H9 (cell line): Measurements from ENCODE around the gene MALRD1. TPM values are rescaled to one million over a fixed set of nuclear protein-coding genes. Genes with fewer than 3 reads are reported as not detected.

Experiments
- DNase-seq: peaks from one replicate; pipeline ENCODE4 v3.0.0-alpha.2; 2017
- H2AFZ ChIP-seq: one replicate; pipeline ENCODE4 v1.6.1; 2013; ENCODE audit warnings: mild to moderate bottlenecking, low read length, control low read depth, moderate library complexity
- H2AK5ac ChIP-seq: 2 replicates; pipeline ENCODE4 v1.6.1; 2013; ENCODE audit warnings: low read length, control low read depth, mixed read lengths; ENCODE audit not compliant: insufficient read length
- H2BK120ac ChIP-seq: one replicate; pipeline ENCODE4 v1.6.1; 2013; ENCODE audit warnings: low read depth, mild to moderate bottlenecking, low read length, control low read depth, inconsistent platforms; ENCODE audit not compliant: poor library complexity, severe bottlenecking
- H2BK12ac ChIP-seq: 2 replicates; pipeline ENCODE4 v1.6.1; 2013; ENCODE audit warnings: low read length, control low read depth, mixed read lengths, low read depth; ENCODE audit not compliant: insufficient read length
- H2BK15ac ChIP-seq: 2 replicates; pipeline ENCODE4 v1.6.1; 2013; ENCODE audit warnings: low read depth, low read length, control low read depth
- H2BK20ac ChIP-seq: one replicate; pipeline ENCODE4 v1.6.1; 2013; ENCODE audit warnings: low read depth, mild to moderate bottlenecking, low read length, control low read depth, inconsistent platforms; ENCODE audit not compliant: poor library complexity, severe bottlenecking
- H2BK5ac ChIP-seq: 2 replicates; pipeline ENCODE4 v1.6.1; 2013; ENCODE audit warnings: low read length, control low read depth, mixed read lengths; ENCODE audit not compliant: insufficient read length
- H3K14ac ChIP-seq: 2 replicates; pipeline ENCODE4 v1.6.1; 2013; ENCODE audit warnings: low read length, control low read depth; ENCODE audit not compliant: insufficient read depth
- H3K18ac ChIP-seq: 2 replicates; pipeline ENCODE4 v1.6.1; 2013; ENCODE audit warnings: low read depth, mild to moderate bottlenecking, mixed read lengths, low read length, control low read depth; ENCODE audit not compliant: insufficient read length
- H3K23ac ChIP-seq: 2 replicates; pipeline ENCODE4 v1.6.1; 2013; ENCODE audit warnings: low read length, control low read depth, mixed read lengths, low read depth; ENCODE audit not compliant: insufficient read length
- H3K23me2 ChIP-seq: 2 replicates; pipeline ENCODE4 v1.6.1; 2013; ENCODE audit warnings: low read depth, mild to moderate bottlenecking, mixed read lengths, low read length, control low read depth; ENCODE audit not compliant: insufficient read length, poor library complexity, severe bottlenecking
- H3K27ac ChIP-seq: 2 replicates; pipeline ENCODE4 v1.5.1; 2013; ENCODE audit warnings: low read length, control low read depth, mixed read lengths, low read depth; ENCODE audit not compliant: insufficient read length
- H3K27me3 ChIP-seq: 2 replicates; pipeline ENCODE4 v1.6.1; 2013; ENCODE audit warnings: low read length, control low read depth, inconsistent platforms; ENCODE audit not compliant: insufficient read depth
- H3K4ac ChIP-seq: 2 replicates; pipeline ENCODE4 v1.6.1; 2013; ENCODE audit warnings: low read depth, mild to moderate bottlenecking, control low read depth, inconsistent platforms, low read length, moderate library complexity
- H3K4me1 ChIP-seq: 2 replicates; pipeline ENCODE4 v1.6.1; 2013; ENCODE audit warnings: low read length, control low read depth, inconsistent platforms; ENCODE audit not compliant: insufficient read depth
- H3K4me2 ChIP-seq: 2 replicates; pipeline ENCODE4 v1.6.1; 2013; ENCODE audit warnings: low read length, control low read depth, mixed read lengths; ENCODE audit not compliant: insufficient read length, insufficient read depth
- H3K56ac ChIP-seq: 2 replicates; pipeline ENCODE4 v1.6.1; 2013; ENCODE audit warnings: low read depth, mild to moderate bottlenecking, mixed read lengths, low read length, control low read depth; ENCODE audit not compliant: insufficient read length
- H3K79me1 ChIP-seq: 2 replicates; pipeline ENCODE4 v1.6.1; 2013; ENCODE audit warnings: low read depth, mild to moderate bottlenecking, moderate library complexity, low read length, control low read depth, inconsistent platforms; ENCODE audit not compliant: insufficient read depth, poor library complexity, severe bottlenecking
- H3K79me2 ChIP-seq: 2 replicates; pipeline ENCODE4 v1.6.1; 2013; ENCODE audit warnings: low read length, control low read depth, inconsistent platforms; ENCODE audit not compliant: insufficient read depth
- H3K9ac ChIP-seq: 2 replicates; pipeline ENCODE4 v1.6.1; 2013; ENCODE audit warnings: low read length, control low read depth, mixed read lengths; ENCODE audit not compliant: insufficient read length; ENCODE audit errors: extremely low read depth
- H3K9me3 ChIP-seq: one replicate; pipeline ENCODE4 v1.6.1; 2013; ENCODE audit warnings: low read depth, low read length, inconsistent platforms; ENCODE audit not compliant: control insufficient read depth
- H3T11ph ChIP-seq: one replicate; pipeline ENCODE4 v1.6.1; 2013; ENCODE audit warnings: mild to moderate bottlenecking, low read length, control low read depth, inconsistent platforms
- H4K20me1 ChIP-seq: one replicate; pipeline ENCODE4 v1.6.1; 2013; ENCODE audit not compliant: control insufficient read depth, insufficient read length, insufficient read depth
- H4K5ac ChIP-seq: 2 replicates; pipeline ENCODE4 v1.6.1; 2013; ENCODE audit warnings: low read depth, mild to moderate bottlenecking, mixed read lengths, low read length, control low read depth; ENCODE audit not compliant: insufficient read length
- H4K8ac ChIP-seq: replicated peaks from 2 replicates; pipeline ENCODE4 v1.6.1; 2013; ENCODE audit warnings: low read length, control low read depth, mixed read lengths, low read depth; ENCODE audit not compliant: insufficient read length
- H4K91ac ChIP-seq: 2 replicates; pipeline ENCODE4 v1.6.1; 2013; ENCODE audit warnings: low read depth, mild to moderate bottlenecking, moderate library complexity, mixed read lengths, low read length, control low read depth; ENCODE audit not compliant: insufficient read length
- H3K27ac Mint-ChIP-seq, 3 experiments: 2 replicates in 2 of 3; 3 replicates in 1 of 3; pipeline ENCODE4 v1.8.0; 2020 to 2021; ENCODE audit warnings: mixed read lengths in 3 of 3, mild to moderate bottlenecking in 1 of 3, moderate library complexity in 1 of 3
- H3K27me3 Mint-ChIP-seq: 2 replicates; pipeline ENCODE4 v1.8.0; 2021; ENCODE audit warnings: low read depth, mild to moderate bottlenecking, moderate library complexity, mixed read lengths
- H3K36me3 Mint-ChIP-seq, 3 experiments: 2 replicates in 2 of 3; 3 replicates in 1 of 3; pipeline ENCODE4 v1.8.0; 2020 to 2021; ENCODE audit warnings: low read depth in 3 of 3, mixed read lengths in 3 of 3; ENCODE audit not compliant: insufficient read depth in 1 of 3
- H3K4me1 Mint-ChIP-seq, 2 experiments: 2 replicates each; pipeline ENCODE4 v1.8.0; 2020; ENCODE audit warnings: mixed read lengths in 2 of 2
- H3K4me3 Mint-ChIP-seq, 2 experiments: 2 replicates in 1 of 2; 3 replicates in 1 of 2; pipeline ENCODE4 v1.8.0; 2020 to 2021; ENCODE audit warnings: mild to moderate bottlenecking in 2 of 2, mixed read lengths in 2 of 2, moderate library complexity in 1 of 2
- H3K9me3 Mint-ChIP-seq, 2 experiments: 2 replicates in 1 of 2; 3 replicates in 1 of 2; pipeline ENCODE4 v1.8.0; 2020; ENCODE audit warnings: mild to moderate bottlenecking in 2 of 2, mixed read lengths in 2 of 2, moderate library complexity in 1 of 2
- WGBS: extraction: QIAGEN DNeasy Blood & Tissue Kit; methylation state at CpG from one replicate; pipeline ENCODE4 v1.1.7; 2013; ENCODE audit warnings: missing lambda C conversion rate, low lambda C conversion rate, mixed read lengths; ENCODE audit not compliant: insufficient read length; ENCODE audit errors: extremely low coverage; 5-methylcytosine and 5-hydroxymethylcytosine counted together
- total RNA-seq: library from RNA; stranded (reverse); gene quantifications from 2 replicates; pipeline ENCODE4 v1.2.1, GENCODE V29; 2021
- TF ChIP-seq, protein P1 (sequence below): fragments of 200-600 bp; sonication (generic); conservative IDR thresholded peaks from 3 replicates; pipeline ENCODE4 v1.8.0; 2021; ENCODE audit warnings: antibody characterized with exemption, mild to moderate bottlenecking

Gene MALRD1
- total RNA-seq, 1 experiment from 2014 or later, result 0.20 TPM

- no peaks in the 10 kb centered on the region for H3K79me2 ChIP-seq
- TF ChIP-seq, protein P1, sequence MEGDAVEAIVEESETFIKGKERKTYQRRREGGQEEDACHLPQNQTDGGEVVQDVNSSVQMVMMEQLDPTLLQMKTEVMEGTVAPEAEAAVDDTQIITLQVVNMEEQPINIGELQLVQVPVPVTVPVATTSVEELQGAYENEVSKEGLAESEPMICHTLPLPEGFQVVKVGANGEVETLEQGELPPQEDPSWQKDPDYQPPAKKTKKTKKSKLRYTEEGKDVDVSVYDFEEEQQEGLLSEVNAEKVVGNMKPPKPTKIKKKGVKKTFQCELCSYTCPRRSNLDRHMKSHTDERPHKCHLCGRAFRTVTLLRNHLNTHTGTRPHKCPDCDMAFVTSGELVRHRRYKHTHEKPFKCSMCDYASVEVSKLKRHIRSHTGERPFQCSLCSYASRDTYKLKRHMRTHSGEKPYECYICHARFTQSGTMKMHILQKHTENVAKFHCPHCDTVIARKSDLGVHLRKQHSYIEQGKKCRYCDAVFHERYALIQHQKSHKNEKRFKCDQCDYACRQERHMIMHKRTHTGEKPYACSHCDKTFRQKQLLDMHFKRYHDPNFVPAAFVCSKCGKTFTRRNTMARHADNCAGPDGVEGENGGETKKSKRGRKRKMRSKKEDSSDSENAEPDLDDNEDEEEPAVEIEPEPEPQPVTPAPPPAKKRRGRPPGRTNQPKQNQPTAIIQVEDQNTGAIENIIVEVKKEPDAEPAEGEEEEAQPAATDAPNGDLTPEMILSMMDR, result no peak
- no peak overlapping the region for H3K4me2 ChIP-seq
- no peak overlapping the region for H3K27ac ChIP-seq
- no peak overlapping the region for H2BK5ac ChIP-seq
- no peak overlapping the region for H3K23ac ChIP-seq
- H3K18ac ChIP-seq, result no peak overlapping the region
- H4K8ac ChIP-seq, result no peak overlapping the region
- WGBS, result no CpG with 5 or more reads among the region's 3 CpGs
- H3K9ac ChIP-seq, result no peak overlapping the region
- H3K4me3 Mint-ChIP-seq, result no peak overlapping the region
- no peak overlapping the region for H3T11ph ChIP-seq
- H3K4ac ChIP-seq, result no peak overlapping the region
- no peak overlapping the region for H3K27ac Mint-ChIP-seq
- no peak overlapping the region for H2AFZ ChIP-seq
- H3K4me1 ChIP-seq, result no peaks in the 10 kb centered on the region
- no peak overlapping the region for H2BK12ac ChIP-seq
- no peak overlapping the region for H2AK5ac ChIP-seq
- H4K5ac ChIP-seq, result no peak overlapping the region
- no peak overlapping the region for H3K14ac ChIP-seq
- no peaks in the 10 kb centered on the region for H3K27me3 Mint-ChIP-seq
- no peak for DNase-seq
- no peak overlapping the region for H2BK120ac ChIP-seq
- H3K79me1 ChIP-seq, result no peaks in the 10 kb centered on the region
- H4K20me1 ChIP-seq, result no peaks in the 10 kb centered on the region
- no peak overlapping the region for H2BK20ac ChIP-seq
- H4K91ac ChIP-seq, result no peak overlapping the region
- no peaks in the 10 kb centered on the region for H3K9me3 ChIP-seq
- no peak overlapping the region for H2BK15ac ChIP-seq
- H3K56ac ChIP-seq, result no peak overlapping the region
- H3K23me2 ChIP-seq, result no peaks in the 10 kb centered on the region
- H3K36me3 Mint-ChIP-seq, result no peaks in the 10 kb centered on the region
- no peaks in the 10 kb centered on the region for H3K4me1 Mint-ChIP-seq
- no peaks in the 10 kb centered on the region for H3K27me3 ChIP-seq
- H3K9me3 Mint-ChIP-seq, result no peaks in the 10 kb centered on the region
Observed at GRCh38 chr10:19640566-19641263, 592.1 kb downstream of the MALRD1 start.
